Measurements from ENCODE around the gene KCNJ12. TPM values are rescaled to one million over a fixed set of nuclear protein-coding genes. Genes with fewer than 3 reads are reported as not detected.

Gene KCNJ12
- total RNA-seq = 1.5 and 5.1 TPM in 2 replicates

GRCh38 chr17:21376081-21376758 is at the start of gene KCNJ12:
Gene KCNJ12 (plus strand): TSS chr17:21376357. CDS start chr17:21415343, 38,986 bp downstream.

Other genes with a start within 250 kb of the KCNJ12 start
- gene DHRS7B, start 249.4 kb upstream of the KCNJ12 start, total RNA-seq = 13.1 and 41.7 TPM in 2 replicates
- 25.6 and 31.7 TPM in 2 replicates for gene TMEM11, start 162.2 kb upstream of the KCNJ12 start, total RNA-seq
- 10.6 and 19.3 TPM in 2 replicates for gene NATD1, start 122.9 kb upstream of the KCNJ12 start, total RNA-seq
- gene MAP2K3, start 91.6 kb upstream of the KCNJ12 start, total RNA-seq = 11.3 and 12.4 TPM in 2 replicates